Ishikawa (cell line): ENCODE results near the gene ADIG.

ENCODE experiments used
- CEBPB ChIP-seq: IDR thresholded peaks from 2 replicates; pipeline ENCODE4 v1.6.1; 2012
- CREB1 ChIP-seq: IDR thresholded peaks from 2 replicates; pipeline ENCODE4 v1.6.1; 2012; ENCODE audit warnings: low read depth
- EGR1 ChIP-seq: IDR thresholded peaks from 2 replicates; pipeline ENCODE4 v1.6.1; 2012
- EP300 ChIP-seq: IDR thresholded peaks from 2 replicates; pipeline ENCODE4 v1.6.1; 2012; ENCODE audit warnings: borderline replicate concordance
- FOXM1 ChIP-seq: IDR thresholded peaks from 2 replicates; pipeline ENCODE4 v1.6.1; 2012; ENCODE audit warnings: low read depth, borderline replicate concordance
- MAX ChIP-seq: IDR thresholded peaks from 2 replicates; pipeline ENCODE4 v1.6.1; 2012
- NFIC ChIP-seq: IDR thresholded peaks from 2 replicates; pipeline ENCODE4 v1.6.1; 2012
- RAD21 ChIP-seq: IDR thresholded peaks from 2 replicates; pipeline ENCODE4 v1.6.1; 2012; ENCODE audit warnings: low read depth
- REST ChIP-seq: IDR thresholded peaks from 2 replicates; pipeline ENCODE4 v1.6.1; 2012; ENCODE audit warnings: low read depth, mild to moderate bottlenecking
- TAF1 ChIP-seq: IDR thresholded peaks from 2 replicates; pipeline ENCODE4 v1.6.1; 2012; ENCODE audit warnings: low read depth, mild to moderate bottlenecking
- TCF12 ChIP-seq: IDR thresholded peaks from 2 replicates; pipeline ENCODE4 v1.6.1; 2012; ENCODE audit warnings: low read depth
- TEAD4 ChIP-seq: IDR thresholded peaks from 2 replicates; pipeline ENCODE4 v1.6.1; 2012
- USF1 ChIP-seq: IDR thresholded peaks from 2 replicates; pipeline ENCODE4 v1.6.1; 2012
- YY1 ChIP-seq: IDR thresholded peaks from 2 replicates; pipeline ENCODE4 v1.6.1; 2012; ENCODE audit warnings: low read depth
- ZBTB7A ChIP-seq: IDR thresholded peaks from 2 replicates; pipeline ENCODE4 v1.6.1; 2012; ENCODE audit warnings: low read depth

The ADIG gene

GRCh38 chr20:38586181-38586525 lies 5.2 kb downstream of the ADIG start:
- no peak for TF ChIP-seq MAX
- no peak for TF ChIP-seq YY1
- no peak for TF ChIP-seq REST
- no peak for TF ChIP-seq TAF1
- TF ChIP-seq TCF12: no peak
- TF ChIP-seq ZBTB7A: no peak
- TF ChIP-seq NFIC: no peak
- TF ChIP-seq FOXM1: no peak
- TF ChIP-seq TEAD4: no peak
- no peak for TF ChIP-seq USF1
- no peak for TF ChIP-seq EP300
- no peak for TF ChIP-seq EGR1
- no peak for TF ChIP-seq RAD21
- TF ChIP-seq CEBPB: no peak
- no peak for TF ChIP-seq CREB1

- TF ChIP-seq FOXM1 (no peak), EGR1 (no peak)
Measured at GRCh38 chr20:38588303-38588702, 7.3 kb downstream of the ADIG start.

GRCh38 chr20:38589351-38589750 lies 8.4 kb downstream of the ADIG start:
- no peak for TF ChIP-seq TCF12
- TF ChIP-seq NFIC: no peak
- TF ChIP-seq EP300: no peak
- no peak for TF ChIP-seq CEBPB
- no peak for TF ChIP-seq CREB1

- TF ChIP-seq REST: no peak
- no peak for TF ChIP-seq YY1
- no peak for TF ChIP-seq FOXM1
- TF ChIP-seq USF1: no peak
- TF ChIP-seq RAD21: no peak
- no peak for TF ChIP-seq TEAD4
- no peak for TF ChIP-seq NFIC
- TF ChIP-seq CEBPB: no peak
- no peak for TF ChIP-seq EP300
- TF ChIP-seq TAF1: no peak
- no peak for TF ChIP-seq EGR1
- no peak for TF ChIP-seq CREB1
- TF ChIP-seq ZBTB7A: no peak
- TF ChIP-seq TCF12: no peak
- TF ChIP-seq MAX: no peak
Measured at GRCh38 chr20:38589967-38590675, 9.1 kb downstream of the ADIG start.

- TF ChIP-seq CEBPB: no peak
- TF ChIP-seq NFIC: no peak
- TF ChIP-seq MAX: no peak
- no peak for TF ChIP-seq EP300
Measured at GRCh38 chr20:38590676-38591473, 9.9 kb downstream of the ADIG start.
